AG04449 (cell line): Measurements from ENCODE around the gene FCMR.

Experiments used
- CTCF ChIA-PET: fragments of 350-600 bp; formaldehyde crosslinking; extraction: SDS; loops from one replicate; lab custom pipeline; 2021; ENCODE audit warnings: antibody characterized with exemption; lab: Yijun Ruan, JAX
- POLR2A ChIA-PET: fragments of 400-600, 350-600 bp; formaldehyde crosslinking; extraction: SDS; loops from one replicate; lab custom pipeline; 2020; ENCODE audit warnings: antibody characterized with exemption, inconsistent platforms; lab: Yijun Ruan, JAX
- DNase-seq: peaks from one replicate; pipeline ENCODE4 v3.0.0-alpha.2; 2010; ENCODE audit warnings: low read depth, low spot score
- H3K4me3 ChIP-seq: 2 replicates; pipeline ENCODE4 v1.5.1; 2011; ENCODE audit warnings: low read depth, mild to moderate bottlenecking, control low read depth, low read length
- TF ChIP-seq, protein P1 (sequence below): IDR thresholded peaks from one replicate; pipeline ENCODE4 v1.5.1; 2011; ENCODE audit warnings: mild to moderate bottlenecking, moderate library complexity, low read length, control low read depth, inconsistent platforms; ENCODE audit not compliant: insufficient read depth; ENCODE audit errors: missing control alignments

The FCMR gene

DNA sequence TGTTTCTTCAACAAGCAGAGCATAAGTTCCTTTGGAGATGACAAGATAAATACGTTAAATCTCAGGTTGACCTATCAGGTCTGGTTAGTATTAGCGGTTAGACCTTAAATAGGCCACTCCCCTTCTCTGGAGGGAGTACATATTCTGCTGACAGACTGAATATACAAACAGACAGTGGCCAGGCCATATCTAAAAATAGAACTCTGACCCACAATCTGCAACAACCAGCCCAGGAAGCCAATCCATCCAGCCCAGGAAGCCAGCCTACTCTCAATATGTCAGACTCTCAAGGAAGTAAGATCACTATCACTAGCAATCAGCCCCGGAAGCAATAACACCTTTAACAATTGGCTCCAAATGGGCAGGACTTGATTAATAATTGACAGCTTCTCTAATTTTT lies 49.6 kb downstream of the FCMR start:
- POLR2A ChIA-PET: no interaction called here
- CTCF ChIA-PET: interaction anchor here (0.8 to 2.3 kb wide), 6 partner anchors 8 to 146 kb away, joined by 3 to 17 read pairs (median 6); no protein-coding TSS in a partner anchor

GRCh38 chr1:206868264-206868663 lies 53.5 kb downstream of the FCMR start:
- no peak for DNase-seq
- POLR2A ChIA-PET: no interaction called here
- TF ChIP-seq, protein P1, sequence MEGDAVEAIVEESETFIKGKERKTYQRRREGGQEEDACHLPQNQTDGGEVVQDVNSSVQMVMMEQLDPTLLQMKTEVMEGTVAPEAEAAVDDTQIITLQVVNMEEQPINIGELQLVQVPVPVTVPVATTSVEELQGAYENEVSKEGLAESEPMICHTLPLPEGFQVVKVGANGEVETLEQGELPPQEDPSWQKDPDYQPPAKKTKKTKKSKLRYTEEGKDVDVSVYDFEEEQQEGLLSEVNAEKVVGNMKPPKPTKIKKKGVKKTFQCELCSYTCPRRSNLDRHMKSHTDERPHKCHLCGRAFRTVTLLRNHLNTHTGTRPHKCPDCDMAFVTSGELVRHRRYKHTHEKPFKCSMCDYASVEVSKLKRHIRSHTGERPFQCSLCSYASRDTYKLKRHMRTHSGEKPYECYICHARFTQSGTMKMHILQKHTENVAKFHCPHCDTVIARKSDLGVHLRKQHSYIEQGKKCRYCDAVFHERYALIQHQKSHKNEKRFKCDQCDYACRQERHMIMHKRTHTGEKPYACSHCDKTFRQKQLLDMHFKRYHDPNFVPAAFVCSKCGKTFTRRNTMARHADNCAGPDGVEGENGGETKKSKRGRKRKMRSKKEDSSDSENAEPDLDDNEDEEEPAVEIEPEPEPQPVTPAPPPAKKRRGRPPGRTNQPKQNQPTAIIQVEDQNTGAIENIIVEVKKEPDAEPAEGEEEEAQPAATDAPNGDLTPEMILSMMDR: no peak
- no peak overlapping the region for H3K4me3 ChIP-seq
- CTCF ChIA-PET: interaction anchor here (1.0 to 5.2 kb wide), 4 partner anchors 9 to 45 kb away, joined by 3 to 53 read pairs (median 4); no protein-coding TSS in a partner anchor

More for the DNA sequence above, 49.6 kb downstream of the FCMR start:
- H3K4me3 ChIP-seq: no peak overlapping the region
- DNase-seq: no peak
- TF ChIP-seq, protein P1: no peak

GRCh38 chr1:206867716-206868115 lies 54.0 kb downstream of the FCMR start:
- POLR2A ChIA-PET: no interaction called here
- no peak for DNase-seq
- TF ChIP-seq, protein P1: no peak
- H3K4me3 ChIP-seq: no peak overlapping the region
- CTCF ChIA-PET: interaction anchor here (1.0 to 5.2 kb wide), 4 partner anchors 8 to 45 kb away, joined by 3 to 53 read pairs (median 4); no protein-coding TSS in a partner anchor

GRCh38 chr1:206867239-206867638 lies 54.5 kb downstream of the FCMR start:
- CTCF ChIA-PET: interaction anchor here (1.0 to 5.2 kb wide), 6 partner anchors 10 to 133 kb away, joined by 3 to 53 read pairs (median 4); no protein-coding TSS in a partner anchor

GRCh38 chr1:206866062-206866461 lies 55.7 kb downstream of the FCMR start:
- H3K4me3 ChIP-seq: no peak overlapping the region
- TF ChIP-seq, protein P1: no peak
- no peak for DNase-seq
- CTCF ChIA-PET: interaction anchor here (1.2 to 5.2 kb wide), 11 partner anchors 10 to 47 kb away, joined by 3 to 53 read pairs (median 8); no protein-coding TSS in a partner anchor
- POLR2A ChIA-PET: no interaction called here

More at GRCh38 chr1:206867239-206867638, 54.5 kb downstream of the FCMR start:
- H3K4me3 ChIP-seq: no peak overlapping the region
- POLR2A ChIA-PET: no interaction called here
- TF ChIP-seq, protein P1: no peak
- DNase-seq: no peak

DNA sequence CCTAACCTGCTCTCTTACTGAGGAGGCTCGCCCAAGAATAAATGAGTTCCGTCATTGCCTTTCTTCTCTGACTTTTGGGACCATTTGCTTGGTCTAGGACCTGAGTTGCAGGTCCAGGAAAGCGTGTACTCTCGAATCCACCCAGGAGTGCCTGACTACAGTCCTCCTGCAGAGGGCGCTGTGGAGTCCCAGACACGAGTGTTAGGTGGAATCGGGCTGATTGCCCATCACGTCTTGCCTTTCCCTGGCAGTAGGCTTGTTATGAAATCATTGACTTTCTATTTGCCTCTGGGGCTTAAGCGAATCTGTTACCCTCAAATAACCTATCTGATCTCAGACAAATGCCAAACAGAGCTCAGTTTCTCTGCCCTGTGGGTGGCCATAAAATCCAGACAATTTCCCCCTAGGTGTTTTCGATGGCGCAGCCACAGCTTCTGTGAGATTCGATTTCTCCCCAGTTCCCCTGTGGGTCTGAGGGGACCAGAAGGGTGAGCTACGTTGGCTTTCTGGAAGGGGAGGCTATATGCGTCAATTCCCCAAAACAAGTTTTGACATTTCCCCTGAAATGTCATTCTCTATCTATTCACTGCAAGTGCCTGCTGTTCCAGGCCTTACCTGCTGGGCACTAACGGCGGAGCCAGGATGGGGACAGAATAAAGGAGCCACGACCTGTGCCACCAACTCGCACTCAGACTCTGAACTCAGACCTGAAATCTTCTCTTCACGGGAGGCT lies 56.6 kb downstream of the FCMR start, which contains the start of gene IL20:
IL20 (plus strand) TSS at position 685 of the 733 bp plus-strand sequence. CDS start 230 bp downstream, outside the sequence.
- peak; percentile 40 for DNase-seq
- POLR2A ChIA-PET: no interaction called here
- TF ChIP-seq, protein P1: peak; percentile 90
- H3K4me3 ChIP-seq: no peak within 1 kb of the TSS
- CTCF ChIA-PET: interaction anchor here (0.6 to 5.2 kb wide), 36 partner anchors 10 to 138 kb away, joined by 3 to 53 read pairs (median 6); partner anchors contain the start of genes FCMR and IL10
